GM19467 (cell line): ENCODE data around the gene OR5K1.

Experiments used
- ATAC-seq: cut with Tn5 transposase; IDR thresholded peaks from one replicate; pipeline ENCODE4 v1.9.1; 2021; ENCODE audit warnings: mild to moderate bottlenecking, moderate library complexity; ENCODE audit not compliant: unreplicated experiment

The OR5K1 gene

GRCh38 chr3:98462901-98463300, at the start of gene OR5K1:
Gene OR5K1, plus strand, starts transcription at chr3:98463201. Its CDS starts 6,376 bp downstream, at chr3:98469577.
- ATAC-seq = no peak

- no peak for ATAC-seq
These were observed 30.4 kb upstream of the OR5K1 start for GRCh38 chr3:98432575-98432974.

GRCh38 chr3:98433764-98434163, 29.2 kb upstream of the OR5K1 start:
- no peak for ATAC-seq

DNA sequence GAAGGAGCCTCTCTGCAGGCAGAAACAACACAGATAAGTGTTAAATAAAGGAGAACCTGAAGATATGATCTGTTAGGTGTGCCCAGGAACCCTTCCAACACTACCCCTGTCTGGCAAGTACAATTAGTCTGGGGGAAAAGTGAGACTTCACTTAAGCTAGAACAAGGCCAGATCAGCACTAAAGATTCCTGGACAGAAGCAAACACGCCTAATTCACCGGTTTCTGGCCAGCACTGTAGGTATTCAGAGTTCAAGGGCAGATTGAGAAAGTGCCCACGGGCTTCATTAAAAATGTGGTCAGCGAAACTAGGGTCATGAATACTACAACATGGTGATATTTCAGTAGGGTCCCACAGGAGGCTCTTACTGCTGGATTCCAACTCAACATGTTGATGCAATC, 28.6 kb upstream of the OR5K1 start:
- no peak for ATAC-seq

GRCh38 chr3:98440283-98440682, 22.7 kb upstream of the OR5K1 start:
- no peak for ATAC-seq

DNA sequence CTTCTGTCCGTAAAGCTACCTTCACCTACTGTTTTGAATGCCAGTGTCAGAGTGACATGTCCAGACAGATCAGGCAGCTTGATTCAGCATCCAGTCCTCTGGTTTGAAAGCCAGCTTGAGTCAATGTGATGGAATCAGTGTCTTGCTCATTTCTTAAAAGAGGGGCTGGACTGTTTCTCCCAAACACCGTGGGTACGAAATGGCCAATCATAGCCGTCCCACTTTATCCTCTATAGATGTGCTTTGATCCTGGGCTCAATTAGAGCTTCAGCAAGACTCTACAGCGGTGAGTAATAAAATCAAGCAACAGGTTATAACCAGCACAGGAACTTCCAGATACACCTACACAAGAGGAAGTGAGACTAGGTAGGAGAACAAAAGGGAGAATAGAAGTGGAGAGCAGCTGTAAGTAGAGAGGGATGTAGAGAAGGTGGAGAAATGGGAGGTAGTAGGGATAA, 17.0 kb upstream of the OR5K1 start:
- ATAC-seq = peak; percentile 56

- ATAC-seq = no peak
These were observed 13.3 kb upstream of the OR5K1 start for GRCh38 chr3:98449606-98450193.

GRCh38 chr3:98450372-98450771, 12.6 kb upstream of the OR5K1 start:
- ATAC-seq = no peak

DNA sequence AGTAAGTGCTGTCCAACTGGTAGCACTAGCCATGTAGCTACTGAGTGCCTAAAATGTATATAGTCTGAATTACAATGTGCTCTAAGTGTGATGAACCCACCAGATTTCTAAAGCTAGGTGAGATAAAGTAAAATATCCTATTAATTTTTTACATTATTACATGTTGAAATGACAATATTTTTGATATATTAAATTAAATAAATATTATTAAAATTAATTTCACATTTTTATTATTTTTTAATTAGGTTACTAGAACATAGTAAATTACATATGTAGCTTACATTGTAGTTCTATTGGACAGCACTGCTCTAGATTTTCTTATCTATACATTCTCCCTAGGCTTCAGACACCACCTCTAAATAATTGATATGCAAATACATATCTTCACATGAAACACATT, 9.2 kb upstream of the OR5K1 start:
- ATAC-seq = no peak

DNA sequence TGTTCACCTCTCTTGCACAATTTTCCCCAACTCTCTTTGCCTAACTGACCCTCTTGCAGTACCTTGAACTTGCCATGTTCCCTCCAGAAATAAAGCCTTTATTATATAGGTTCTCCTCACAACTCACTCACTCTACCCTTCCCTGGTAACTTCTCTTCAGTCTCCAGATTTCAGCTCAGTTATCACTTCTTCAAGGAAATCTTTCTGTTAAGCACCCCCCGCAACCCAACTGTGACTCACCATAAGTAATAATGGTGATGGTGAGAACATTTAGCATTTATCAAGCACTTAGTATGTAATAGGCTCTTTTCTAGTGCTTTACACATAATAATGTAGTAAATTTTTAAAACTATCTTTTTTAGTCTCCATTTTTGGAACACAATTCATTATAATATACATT, 8.1 kb upstream of the OR5K1 start:
- no peak for ATAC-seq

GRCh38 chr3:98457543-98457942, 5.5 kb upstream of the OR5K1 start:
- ATAC-seq = no peak

- no peak for ATAC-seq
These were observed 2.8 kb upstream of the OR5K1 start for GRCh38 chr3:98460220-98460619.

- no peak for ATAC-seq
These were observed 19.9 kb downstream of the OR5K1 start for GRCh38 chr3:98482717-98483482.

GRCh38 chr3:98483626-98484025, 20.6 kb downstream of the OR5K1 start:
- no peak for ATAC-seq

- no peak for ATAC-seq
These were observed 34.4 kb downstream of the OR5K1 start, which contains the start of gene OR5K2 for GRCh38 chr3:98497381-98497780. Gene OR5K2, plus strand, starts transcription at chr3:98497681. Its CDS starts 0 bp downstream, at chr3:98497681.

- ATAC-seq = no peak
These were observed 37.0 kb downstream of the OR5K1 start for GRCh38 chr3:98500019-98500418.

DNA sequence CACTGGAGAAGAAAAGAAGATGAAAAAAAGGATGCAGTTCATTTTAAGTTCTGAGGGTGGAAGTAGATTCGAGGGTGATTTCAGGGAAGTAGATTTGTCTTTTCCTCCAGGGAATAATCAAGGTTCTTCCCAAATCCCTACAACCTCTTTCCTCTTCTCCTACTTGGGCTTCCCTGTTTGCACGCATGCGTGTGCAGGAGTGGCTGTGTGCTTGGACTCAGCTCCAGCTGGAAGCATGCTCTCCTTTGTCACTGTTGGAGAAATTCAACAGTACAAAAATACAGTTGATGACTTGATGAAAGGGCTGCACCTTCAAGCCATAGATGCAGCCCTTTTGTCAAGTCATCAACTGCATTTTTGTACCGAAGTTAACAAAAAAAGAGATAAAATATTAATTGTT, 38.3 kb downstream of the OR5K1 start:
- no peak for ATAC-seq

DNA sequence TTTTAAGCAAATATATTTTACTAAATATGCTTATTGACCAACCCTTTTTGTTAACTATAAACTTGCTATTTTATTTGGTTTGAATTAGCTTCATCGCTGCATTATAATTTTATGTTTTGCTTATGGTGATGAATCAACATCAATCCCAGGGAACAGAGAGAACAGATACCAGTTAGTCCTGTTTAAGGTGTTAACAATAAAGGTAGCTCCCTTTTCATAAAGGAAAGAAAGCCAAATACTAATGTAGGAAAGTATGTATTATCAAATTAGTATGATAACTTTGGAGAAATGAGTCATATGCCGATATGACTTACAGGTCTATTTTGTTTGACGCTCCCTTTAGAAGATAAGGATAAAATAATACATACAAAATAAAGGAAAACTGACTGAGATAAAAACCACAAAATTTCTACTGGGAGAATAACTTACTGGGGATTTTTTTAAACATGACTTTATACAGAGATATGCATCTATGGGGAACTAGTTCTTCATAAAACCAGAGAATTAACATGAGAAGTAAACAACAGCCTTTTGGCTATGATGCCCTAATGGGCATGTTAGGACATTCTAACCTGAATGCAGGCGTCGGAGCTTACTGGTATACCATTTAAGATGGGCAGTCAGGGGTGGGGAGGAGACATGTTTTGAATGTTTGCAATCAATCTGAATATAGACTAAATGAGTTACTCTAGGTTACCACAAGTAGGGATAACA, 39.0 kb downstream of the OR5K1 start:
- ATAC-seq = no peak

DNA sequence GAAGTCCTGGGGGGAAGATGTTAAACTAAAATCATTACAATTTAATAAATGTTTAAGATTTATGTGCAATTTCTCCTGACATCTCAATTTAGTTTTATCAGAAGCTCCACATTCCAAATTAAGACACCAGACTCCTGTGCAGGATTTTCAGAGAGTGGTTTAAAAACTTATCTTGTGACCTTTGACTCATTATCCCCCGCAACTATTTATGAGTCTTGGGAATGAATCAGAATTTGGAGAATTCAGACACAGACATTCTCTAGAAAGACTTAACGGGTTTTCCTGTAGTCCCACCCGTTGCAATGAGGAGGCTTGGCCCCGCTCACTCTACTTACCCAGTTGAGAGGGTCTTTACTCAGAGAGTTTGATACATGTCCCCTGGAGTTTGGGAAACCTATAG, 41.5 kb downstream of the OR5K1 start:
- no peak for ATAC-seq

- ATAC-seq = no peak
These were observed 45.6 kb downstream of the OR5K1 start for GRCh38 chr3:98508582-98508981.

GRCh38 chr3:98512576-98512975, 49.6 kb downstream of the OR5K1 start:
- ATAC-seq = no peak

GRCh38 chr3:98513091-98513511, 50.1 kb downstream of the OR5K1 start:
- ATAC-seq = no peak
